TTC549 (cell line): ENCODE measurements around the gene HLA-DOB.
"Not testable (repeated sequence)": the region's sequence is repeated elsewhere in the genome, so short reads cannot be mapped to it uniquely, and the experiment has no call there.

ENCODE experiments used
- FAIRE-seq: peaks from 2 replicates; lab custom pipeline; 2012; peaks lifted over from hg19 to GRCh38; lab: Jason Lieb, UNC

The HLA-DOB gene

GRCh38 chr6:32807020-32807580 lies 9.7 kb downstream of the HLA-DOB start:
- no peak for FAIRE-seq

DNA sequence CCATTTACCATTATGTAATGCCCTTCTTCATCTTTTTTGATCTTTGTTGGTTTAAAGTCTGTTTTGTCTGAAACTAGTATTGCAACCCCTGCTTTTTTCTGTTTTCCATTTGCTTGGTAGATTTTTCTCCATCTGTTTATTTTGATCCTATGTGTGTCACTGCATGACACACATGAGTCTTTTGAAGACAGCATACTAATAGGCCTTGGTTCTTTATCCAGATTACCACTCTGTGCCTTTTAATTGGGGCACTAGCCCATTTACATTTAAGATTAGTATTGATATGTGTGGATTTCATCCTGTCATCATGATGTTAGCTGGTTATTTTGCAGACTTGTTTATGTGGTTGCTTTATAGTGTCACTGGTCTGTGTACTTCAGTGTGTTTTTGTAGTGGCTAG lies 11.4 kb downstream of the HLA-DOB start:
- not testable (repeated sequence) for FAIRE-seq

- FAIRE-seq, result no peak
Observed at GRCh38 chr6:32803416-32803815, 13.4 kb downstream of the HLA-DOB start.

DNA sequence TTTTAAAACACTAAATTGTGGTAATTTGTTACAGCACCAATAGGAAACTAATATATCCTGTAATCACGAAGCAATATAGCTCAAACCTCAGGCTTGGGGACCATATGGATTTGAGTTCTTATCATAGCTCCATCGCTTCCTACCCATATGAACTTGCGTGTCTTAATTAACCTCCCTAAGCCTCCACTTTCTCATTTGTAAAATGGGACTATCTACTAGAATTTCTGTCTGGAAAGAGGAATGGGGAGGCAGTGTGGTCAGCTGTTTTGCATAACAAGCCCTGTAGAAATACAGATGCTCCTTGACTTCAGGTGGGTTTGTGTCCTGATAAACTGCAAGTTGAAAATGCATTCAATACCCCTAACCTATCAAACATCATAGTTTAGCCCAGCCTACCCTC lies 17.1 kb downstream of the HLA-DOB start:
- no peak for FAIRE-seq

DNA sequence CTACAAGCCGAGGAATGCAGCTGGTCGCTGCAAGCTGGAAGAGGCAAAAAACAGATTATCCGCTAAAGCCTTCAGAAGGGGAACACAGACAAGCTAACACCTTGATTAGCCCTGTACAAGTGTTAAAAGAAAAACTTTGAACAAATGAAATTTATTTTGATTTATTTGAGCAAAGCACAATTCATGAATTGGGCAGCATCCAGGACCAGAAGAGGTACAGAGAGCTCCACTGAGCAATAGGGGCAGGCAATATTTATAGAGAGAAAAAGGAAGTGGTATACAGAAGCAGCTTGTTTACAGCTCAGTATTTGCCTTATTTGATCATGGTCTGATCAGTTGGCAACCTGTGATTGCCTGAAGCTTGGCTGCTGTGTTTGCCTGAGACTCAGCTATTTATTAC lies 17.6 kb downstream of the HLA-DOB start:
- FAIRE-seq, result no peak

DNA sequence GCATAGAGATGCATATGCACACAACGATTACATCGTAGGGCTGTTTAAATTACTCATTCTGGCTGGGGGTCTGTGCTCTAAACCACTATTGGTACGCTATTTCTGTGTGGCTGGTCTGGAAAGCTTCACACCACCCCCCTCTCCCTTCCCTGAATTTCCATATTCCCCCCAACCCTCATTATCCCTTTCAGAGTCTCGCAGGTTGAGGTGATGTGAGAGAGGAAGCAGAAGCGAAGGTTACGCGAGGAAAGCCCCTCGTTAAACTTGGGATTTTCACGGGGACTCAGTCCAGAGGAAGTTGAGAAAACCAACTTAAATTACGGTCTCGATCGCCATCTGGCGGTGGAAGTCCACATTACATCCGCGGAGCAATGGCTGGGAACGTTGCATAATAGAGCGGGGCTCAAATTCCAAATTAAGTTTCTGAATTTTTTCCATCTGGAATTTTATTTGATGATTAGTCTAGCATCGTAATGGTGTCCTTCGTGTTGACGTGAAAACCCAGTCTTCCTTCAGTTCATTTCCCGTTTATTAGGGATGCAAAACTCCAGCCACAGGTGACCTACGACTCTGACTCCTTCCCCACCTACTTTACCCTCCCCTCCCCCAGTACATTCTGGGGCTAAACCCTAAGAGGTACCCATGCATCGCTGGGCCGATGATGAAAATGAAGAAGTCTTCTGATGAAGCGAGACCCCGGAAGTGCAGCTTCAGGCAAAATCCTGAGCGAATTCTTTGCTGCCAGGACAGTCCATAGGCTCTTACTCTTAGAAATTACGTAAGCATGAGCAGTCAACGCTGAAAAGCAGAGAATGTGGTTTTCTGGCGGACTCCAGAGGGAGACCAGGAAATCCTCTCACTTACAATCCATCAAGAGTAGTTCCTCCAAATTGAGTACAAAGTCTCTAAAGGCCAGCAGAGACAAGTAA lies 19.7 kb downstream of the HLA-DOB start:
- peak; percentile 84 for FAIRE-seq

- FAIRE-seq, result no peak
Observed at GRCh38 chr6:32794510-32794909, 22.3 kb downstream of the HLA-DOB start.

- FAIRE-seq, result no peak
Observed at GRCh38 chr6:32792901-32793435, 23.8 kb downstream of the HLA-DOB start.

- FAIRE-seq, result no peak
Observed at GRCh38 chr6:32790306-32790705, 26.5 kb downstream of the HLA-DOB start.

DNA sequence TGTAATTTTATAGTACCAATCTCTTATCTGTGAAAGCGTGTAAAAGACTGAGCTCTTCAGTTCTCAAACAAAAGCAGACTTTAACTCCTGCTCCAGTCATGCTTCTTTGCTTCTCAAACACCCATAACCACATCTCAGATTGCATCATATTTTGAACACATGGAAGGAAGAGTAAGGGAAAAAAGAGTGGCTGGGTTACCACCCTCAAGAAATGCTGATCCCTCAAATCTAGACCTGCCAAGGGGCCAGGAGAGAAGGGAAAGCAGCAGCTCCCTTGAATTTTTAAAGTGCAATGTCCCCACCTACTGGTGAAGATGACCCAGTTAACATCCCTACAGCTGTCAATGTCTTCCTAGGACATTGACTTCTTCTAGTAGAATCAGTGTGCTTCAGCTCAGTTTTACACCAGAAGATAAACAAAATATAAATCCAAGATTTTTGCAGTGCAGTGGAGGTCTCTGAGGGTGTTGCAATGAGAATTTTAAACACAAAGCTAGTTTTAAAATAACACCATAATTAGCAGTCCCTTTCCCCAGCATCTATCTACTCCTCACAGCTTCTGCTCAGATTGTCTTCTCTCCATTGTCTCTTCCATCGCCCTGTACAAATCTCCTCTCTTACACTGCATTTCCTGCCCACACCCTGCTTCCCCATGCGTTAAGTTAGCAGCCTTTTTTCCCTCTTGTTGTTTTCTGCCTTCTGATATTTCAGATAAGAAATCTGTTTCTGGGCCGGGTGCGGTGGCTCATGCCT lies 30.8 kb downstream of the HLA-DOB start:
- peak; percentile 88 for FAIRE-seq

DNA sequence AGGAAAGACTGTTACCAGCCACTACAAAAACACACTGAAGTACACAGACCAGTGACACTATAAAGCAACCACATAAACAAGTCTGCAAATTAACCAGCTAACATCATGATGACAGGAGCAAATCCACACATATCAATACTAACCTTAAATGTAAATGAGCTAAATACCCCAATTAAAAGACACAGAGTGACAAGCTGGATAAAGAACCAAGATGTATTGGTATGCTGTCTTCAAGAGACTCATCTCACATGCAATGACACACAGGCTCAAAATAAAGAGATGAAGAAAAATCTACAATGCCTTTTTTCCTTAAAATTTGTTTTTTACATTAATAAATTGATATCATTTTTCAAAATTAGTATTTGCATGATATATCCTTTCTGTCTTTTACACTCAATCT lies 33.9 kb downstream of the HLA-DOB start:
- not testable (repeated sequence) for FAIRE-seq

GRCh38 chr6:32779036-32779435 lies 37.8 kb downstream of the HLA-DOB start:
- FAIRE-seq, result no peak

DNA sequence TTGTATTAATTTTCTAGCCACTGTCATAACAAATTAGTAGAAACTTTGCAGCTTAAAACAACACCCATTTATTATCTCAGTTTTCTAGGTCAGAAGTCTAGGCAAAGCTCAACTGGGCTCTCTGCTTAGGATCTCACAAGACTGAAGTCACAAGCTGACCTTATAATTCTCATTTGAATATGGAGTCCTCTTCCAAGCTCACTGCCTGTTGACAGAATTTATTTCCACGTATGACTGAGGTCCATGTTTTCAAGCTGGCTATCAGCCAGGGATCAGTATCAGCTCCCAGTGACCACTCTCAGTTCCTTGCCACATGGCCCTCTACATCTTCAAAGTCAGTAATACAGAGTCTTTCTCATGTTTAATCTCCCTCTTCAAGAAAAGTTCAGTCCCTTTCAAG lies 41.7 kb downstream of the HLA-DOB start:
- no peak for FAIRE-seq

GRCh38 chr6:32774426-32774825 lies 42.4 kb downstream of the HLA-DOB start:
- FAIRE-seq, result no peak

GRCh38 chr6:32772656-32773055 lies 44.1 kb downstream of the HLA-DOB start:
- FAIRE-seq, result no peak

DNA sequence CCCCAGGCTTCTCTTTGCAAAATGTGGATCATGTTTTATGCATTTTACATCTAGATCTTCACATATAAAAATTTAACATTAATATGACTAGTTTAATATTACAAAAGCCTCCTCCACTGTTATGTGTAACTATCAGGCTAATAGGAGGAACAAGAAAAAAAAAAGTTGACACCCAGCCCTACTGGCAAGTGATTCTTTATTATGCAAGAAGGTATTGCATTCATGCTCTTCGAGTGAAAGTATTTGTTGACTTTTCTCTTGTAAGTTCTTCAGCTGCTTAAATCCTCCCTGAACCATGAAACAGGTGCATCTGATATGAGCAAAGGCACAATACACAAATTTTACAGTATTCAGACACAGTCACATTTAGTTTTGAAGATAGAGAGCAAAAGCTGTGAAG lies 52.8 kb downstream of the HLA-DOB start:
- no peak for FAIRE-seq

- no peak for FAIRE-seq
Observed at GRCh38 chr6:32763421-32763820, 53.4 kb downstream of the HLA-DOB start, which contains the start of gene HLA-DQB2. HLA-DQB2 (minus strand) TSS chr6:32763532; CDS start chr6:32763470, 62 bp downstream.
